Esophagus muscularis mucosa (tissue), 4 donors: Measurements from ENCODE around the gene B9D1.

ENCODE experiments used
- CTCF ChIP-seq, 3 experiments: fragments of 200-600 bp in 2 of 3; fragments of 450-650 bp in 1 of 3; sonication (generic) in 2 of 3; IDR thresholded peaks; one replicate each; pipeline ENCODE4 v1.5.1; 2017 to 2019; ENCODE audit warnings: antibody characterized with exemption in 3 of 3, mild to moderate bottlenecking in 2 of 3, moderate library complexity in 1 of 3
- EP300 ChIP-seq: sonication (generic); formaldehyde crosslinking; IDR thresholded peaks from one replicate; pipeline ENCODE4 v1.6.1; 2017; ENCODE audit warnings: antibody characterized with exemption
- POLR2A ChIP-seq: fragments of 450-650 bp; IDR thresholded peaks from one replicate; pipeline ENCODE4 v1.6.1; 2017; ENCODE audit warnings: antibody characterized with exemption, moderate library complexity, mild to moderate bottlenecking, low read depth

- no peak for TF ChIP-seq CTCF (IDR thresholded peaks at IDR 0.05)
- no peak for TF ChIP-seq POLR2A
- no peak for TF ChIP-seq EP300
Observed at GRCh38 chr17:19401321-19402010, 38.9 kb upstream of the B9D1 start.
